ENCODE data around the gene BLZF1. TPM values are rescaled to one million over a fixed set of nuclear protein-coding genes. Genes with fewer than 3 reads are reported as not detected.
A peak's percentile ranks its signal among the peaks of the same experiment; 100 is the strongest.

The BLZF1 gene
- polyA plus RNA-seq, 2 of the 4 experiments (the other 2 are of a cell fraction): 15.6 to 29.6 TPM

DNA sequence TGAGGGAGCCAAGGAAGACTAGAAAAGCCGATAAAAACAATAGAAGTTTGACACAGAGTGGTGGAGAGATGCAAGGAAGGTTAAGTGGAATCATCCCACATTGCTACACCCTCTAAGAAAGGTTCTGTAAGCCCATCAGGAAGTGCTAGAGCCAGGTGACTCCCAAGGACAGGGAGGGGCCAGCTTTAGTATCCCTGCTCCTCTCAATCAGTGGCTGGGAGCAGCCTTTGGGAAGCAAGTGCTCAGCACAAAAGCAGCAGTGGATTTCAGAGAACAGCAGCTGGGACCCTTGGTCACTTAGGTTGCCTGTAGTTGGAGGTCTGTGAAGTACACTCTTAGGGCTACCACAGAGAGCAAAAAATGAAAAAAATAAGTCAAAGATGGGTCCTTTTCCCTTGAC lies 42.9 kb upstream of the BLZF1 start:
- peaks cover 35% of the 10 kb centered on the region for H3K4me1 ChIP-seq
- 0 out of 3 replicates have a peak overlapping the region, but pooled peaks have one; percentile 15 for H3K4me2 ChIP-seq
- peak in 1 of 2 experiments; percentile 43; a peak in 2 of 6 replicates for ATAC-seq
- peaks cover 2% of the 10 kb centered on the region; the same call in 1 of the 3 replicates for H3K9me3 ChIP-seq
- H3K27ac ChIP-seq: peak overlapping the region in 1 of 2 experiments; percentile 25; a peak in 1 of 6 replicates
- WGBS (ENCODE audit: missing lambda C conversion rate): 91% methylated on average over 1 of the region's 1 CpG
- DNase-seq (ENCODE audit: low read depth in 1 of 2, low spot score in 1 of 2): peak in 1 of 2 experiments; percentile 14
- H3K4me3 ChIP-seq: no peak overlapping the region
- POLR2A ChIA-PET: no interaction called here
- no peak for FAIRE-seq
- CTCF ChIA-PET: interaction anchor here (1.3 kb wide), 1 partner anchor 23 kb away, joined by 4 read pairs; no protein-coding TSS in a partner anchor
- TF ChIP-seq POLR2A (IDR thresholded peaks at IDR 0.05; ENCODE audit: low read length): no peak
- TF ChIP-seq HOXB13 (CRISPR knock-in tag; IDR thresholded peaks at IDR 0.05; ENCODE audit: low read depth): no peak
- TF ChIP-seq, protein P1, sequence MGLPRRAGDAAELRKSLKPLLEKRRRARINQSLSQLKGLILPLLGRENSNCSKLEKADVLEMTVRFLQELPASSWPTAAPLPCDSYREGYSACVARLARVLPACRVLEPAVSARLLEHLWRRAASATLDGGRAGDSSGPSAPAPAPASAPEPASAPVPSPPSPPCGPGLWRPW (IDR thresholded peaks at IDR 0.05): no peak
- TF ChIP-seq EHF (CRISPR knock-in tag; IDR thresholded peaks at IDR 0.05): no peak
- TF ChIP-seq NR3C1 (IDR thresholded peaks at IDR 0.05): no peak
- no peak for TF ChIP-seq ZC3H11A (IDR thresholded peaks at IDR 0.05)
- no peak for TF ChIP-seq ZNF302 (CRISPR knock-in tag; IDR thresholded peaks at IDR 0.05)
- TF ChIP-seq MAZ (IDR thresholded peaks at IDR 0.05; ENCODE audit: borderline replicate concordance, low read depth, low read length): no peak
- no peak for TF ChIP-seq FOSB (CRISPR knock-in tag; IDR thresholded peaks at IDR 0.05)
- TF ChIP-seq JUNB (IDR thresholded peaks at IDR 0.05): no peak
- no peak for TF ChIP-seq TP53 (CRISPR knock-in tag; IDR thresholded peaks at IDR 0.05)
- TF ChIP-seq ESRRA (IDR thresholded peaks at IDR 0.05; ENCODE audit: borderline replicate concordance, low read length): no peak
- no peak for TF ChIP-seq PHF8 (IDR thresholded peaks at IDR 0.05; ENCODE audit: borderline replicate concordance, low read depth)
- TF ChIP-seq, protein P2, sequence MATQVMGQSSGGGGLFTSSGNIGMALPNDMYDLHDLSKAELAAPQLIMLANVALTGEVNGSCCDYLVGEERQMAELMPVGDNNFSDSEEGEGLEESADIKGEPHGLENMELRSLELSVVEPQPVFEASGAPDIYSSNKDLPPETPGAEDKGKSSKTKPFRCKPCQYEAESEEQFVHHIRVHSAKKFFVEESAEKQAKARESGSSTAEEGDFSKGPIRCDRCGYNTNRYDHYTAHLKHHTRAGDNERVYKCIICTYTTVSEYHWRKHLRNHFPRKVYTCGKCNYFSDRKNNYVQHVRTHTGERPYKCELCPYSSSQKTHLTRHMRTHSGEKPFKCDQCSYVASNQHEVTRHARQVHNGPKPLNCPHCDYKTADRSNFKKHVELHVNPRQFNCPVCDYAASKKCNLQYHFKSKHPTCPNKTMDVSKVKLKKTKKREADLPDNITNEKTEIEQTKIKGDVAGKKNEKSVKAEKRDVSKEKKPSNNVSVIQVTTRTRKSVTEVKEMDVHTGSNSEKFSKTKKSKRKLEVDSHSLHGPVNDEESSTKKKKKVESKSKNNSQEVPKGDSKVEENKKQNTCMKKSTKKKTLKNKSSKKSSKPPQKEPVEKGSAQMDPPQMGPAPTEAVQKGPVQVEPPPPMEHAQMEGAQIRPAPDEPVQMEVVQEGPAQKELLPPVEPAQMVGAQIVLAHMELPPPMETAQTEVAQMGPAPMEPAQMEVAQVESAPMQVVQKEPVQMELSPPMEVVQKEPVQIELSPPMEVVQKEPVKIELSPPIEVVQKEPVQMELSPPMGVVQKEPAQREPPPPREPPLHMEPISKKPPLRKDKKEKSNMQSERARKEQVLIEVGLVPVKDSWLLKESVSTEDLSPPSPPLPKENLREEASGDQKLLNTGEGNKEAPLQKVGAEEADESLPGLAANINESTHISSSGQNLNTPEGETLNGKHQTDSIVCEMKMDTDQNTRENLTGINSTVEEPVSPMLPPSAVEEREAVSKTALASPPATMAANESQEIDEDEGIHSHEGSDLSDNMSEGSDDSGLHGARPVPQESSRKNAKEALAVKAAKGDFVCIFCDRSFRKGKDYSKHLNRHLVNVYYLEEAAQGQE (IDR thresholded peaks at IDR 0.05): no peak
- TF ChIP-seq SMC3 (IDR thresholded peaks at IDR 0.05): no peak
- TF ChIP-seq, protein P3, sequence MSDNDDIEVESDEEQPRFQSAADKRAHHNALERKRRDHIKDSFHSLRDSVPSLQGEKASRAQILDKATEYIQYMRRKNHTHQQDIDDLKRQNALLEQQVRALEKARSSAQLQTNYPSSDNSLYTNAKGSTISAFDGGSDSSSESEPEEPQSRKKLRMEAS (IDR thresholded peaks at IDR 0.05): no peak
- TF ChIP-seq KDM1A (IDR thresholded peaks at IDR 0.05; ENCODE audit: low read depth): no peak

DNA sequence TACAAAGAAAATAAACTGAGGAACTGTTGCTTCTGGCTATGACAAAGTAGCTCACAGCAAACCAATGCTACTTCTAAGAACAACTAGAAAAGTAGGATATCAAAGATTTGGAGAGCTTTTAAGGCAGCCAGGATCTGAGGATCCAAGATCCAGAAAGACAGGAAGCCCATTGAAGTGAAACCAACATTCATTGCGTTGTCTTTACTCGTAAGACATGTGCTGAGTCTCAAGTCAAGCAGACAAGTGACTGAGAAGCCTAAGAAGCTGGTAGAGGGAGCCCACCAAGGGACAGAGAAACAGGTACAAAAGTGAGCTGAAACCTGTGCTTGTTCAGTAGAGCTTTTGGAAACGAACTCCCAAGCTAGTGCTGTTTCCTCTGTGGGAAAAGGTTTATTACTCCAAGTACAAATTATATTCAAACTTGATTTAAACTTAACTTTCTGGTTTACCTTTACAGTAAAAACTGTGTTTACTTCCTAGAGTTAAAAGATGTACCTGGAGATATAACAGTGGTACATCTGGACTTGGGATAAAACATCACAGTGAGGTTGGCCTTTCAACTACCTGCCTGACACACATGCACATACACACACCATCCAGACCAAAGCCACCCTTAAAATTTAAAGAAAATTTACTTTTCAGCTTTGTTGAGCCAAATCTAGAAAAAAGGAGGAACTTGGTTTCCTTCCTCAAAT lies 41.6 kb upstream of the BLZF1 start:
- FAIRE-seq: no peak
- peak overlapping the region; percentile 74 for H3K4me2 ChIP-seq
- no peak overlapping the region for H3K4me3 ChIP-seq
- ChIA-PET POLR2A (no interaction called here), CTCF (interaction anchor here (2.1 kb wide), 1 partner anchor 723 kb away, joined by 7 read pairs; no protein-coding TSS in a partner anchor)
- H3K27ac ChIP-seq: peak overlapping the region; percentile 60 to 82
- peaks cover 12% of the 10 kb centered on the region; the same call in 1 of the 3 replicates for H3K9me3 ChIP-seq
- ATAC-seq: peak; percentile 59 to 62; a peak in 5 of 6 replicates
- WGBS (ENCODE audit: missing lambda C conversion rate): 49% methylated on average over 3 of the region's 3 CpGs
- DNase-seq (ENCODE audit: low read depth in 1 of 2, low spot score in 1 of 2): peak in 1 of 2 experiments; percentile 4
- H3K4me1 ChIP-seq: peaks cover 30% of the 10 kb centered on the region
- TF ChIP-seq SREBF2 (IDR thresholded peaks at IDR 0.05): no peak
- no peak for TF ChIP-seq JUNB (IDR thresholded peaks at IDR 0.05)
- TF ChIP-seq, protein P2 (IDR thresholded peaks at IDR 0.05): no peak
- TF ChIP-seq, protein P4, sequence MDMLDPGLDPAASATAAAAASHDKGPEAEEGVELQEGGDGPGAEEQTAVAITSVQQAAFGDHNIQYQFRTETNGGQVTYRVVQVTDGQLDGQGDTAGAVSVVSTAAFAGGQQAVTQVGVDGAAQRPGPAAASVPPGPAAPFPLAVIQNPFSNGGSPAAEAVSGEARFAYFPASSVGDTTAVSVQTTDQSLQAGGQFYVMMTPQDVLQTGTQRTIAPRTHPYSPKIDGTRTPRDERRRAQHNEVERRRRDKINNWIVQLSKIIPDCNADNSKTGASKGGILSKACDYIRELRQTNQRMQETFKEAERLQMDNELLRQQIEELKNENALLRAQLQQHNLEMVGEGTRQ (IDR thresholded peaks at IDR 0.05): no peak
- TF ChIP-seq NFE2L2 (conservative IDR thresholded peaks at IDR 0.05; ENCODE audit: low read length): no peak
- TF ChIP-seq HOXA7 (CRISPR knock-in tag; IDR thresholded peaks at IDR 0.05): no peak
- TF ChIP-seq HOXB13 (CRISPR knock-in tag; IDR thresholded peaks at IDR 0.05; ENCODE audit: low read depth): no peak
- TF ChIP-seq, protein P3 (IDR thresholded peaks at IDR 0.05): no peak
- no peak for TF ChIP-seq RARB (CRISPR knock-in tag; IDR thresholded peaks at IDR 0.05)
- no peak for TF ChIP-seq SMC3 (IDR thresholded peaks at IDR 0.05)
- TF ChIP-seq HEYL (CRISPR knock-in tag; IDR thresholded peaks at IDR 0.05): no peak
- TF ChIP-seq ZNF302 (CRISPR knock-in tag; IDR thresholded peaks at IDR 0.05): no peak
- no peak for TF ChIP-seq CBX2 (IDR thresholded peaks at IDR 0.05; ENCODE audit: borderline replicate concordance, low read depth)
- TF ChIP-seq, protein P5, sequence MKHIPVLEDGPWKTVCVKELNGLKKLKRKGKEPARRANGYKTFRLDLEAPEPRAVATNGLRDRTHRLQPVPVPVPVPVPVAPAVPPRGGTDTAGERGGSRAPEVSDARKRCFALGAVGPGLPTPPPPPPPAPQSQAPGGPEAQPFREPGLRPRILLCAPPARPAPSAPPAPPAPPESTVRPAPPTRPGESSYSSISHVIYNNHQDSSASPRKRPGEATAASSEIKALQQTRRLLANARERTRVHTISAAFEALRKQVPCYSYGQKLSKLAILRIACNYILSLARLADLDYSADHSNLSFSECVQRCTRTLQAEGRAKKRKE (CRISPR knock-in tag; IDR thresholded peaks at IDR 0.05; ENCODE audit: low read depth): no peak
- TF ChIP-seq CEBPB (IDR thresholded peaks at IDR 0.05): no peak
- no peak for TF ChIP-seq FOXS1 (CRISPR knock-in tag; IDR thresholded peaks at IDR 0.05)
- no peak for TF ChIP-seq HDAC2 (IDR thresholded peaks at IDR 0.05)
